Fibroblast of peridontal ligament (primary cell): ENCODE measurements around the gene PSMB5.

Source experiments
- DNase-seq: peaks from one replicate; pipeline ENCODE4 v3.0.0-alpha.2; 2010; ENCODE audit errors: extremely low read depth

Gene PSMB5

GRCh38 chr14:23034498-23035302, at the start of gene PSMB5:
PSMB5 (minus strand) TSS chr14:23034900; CDS start chr14:23034881, 19 bp downstream.
- peak; percentile 96 for DNase-seq

GRCh38 chr14:23080474-23080873, 45.8 kb upstream of the PSMB5 start:
- no peak for DNase-seq

- peak; percentile 29 for DNase-seq
Measured at GRCh38 chr14:23079716-23080115, 45.0 kb upstream of the PSMB5 start.

- DNase-seq: peak; percentile 97
Measured at GRCh38 chr14:23078692-23079116, 44.0 kb upstream of the PSMB5 start.

- DNase-seq: peak; percentile 36
Measured at GRCh38 chr14:23077962-23078361, 43.3 kb upstream of the PSMB5 start.

- peak; percentile 64 for DNase-seq
Measured at GRCh38 chr14:23076785-23077408, 42.2 kb upstream of the PSMB5 start.

GRCh38 chr14:23074906-23075305, 40.2 kb upstream of the PSMB5 start:
- DNase-seq: no peak

GRCh38 chr14:23071921-23072539, 37.3 kb upstream of the PSMB5 start:
- no peak for DNase-seq

- DNase-seq: peak; percentile 92
Measured at GRCh38 chr14:23071244-23071920, 36.7 kb upstream of the PSMB5 start.

- DNase-seq: peak; percentile 50
Measured at GRCh38 chr14:23070262-23071129, 35.8 kb upstream of the PSMB5 start.

GRCh38 chr14:23069413-23069806, 34.7 kb upstream of the PSMB5 start:
- DNase-seq: no peak

- DNase-seq: peak; percentile 97
Measured at GRCh38 chr14:23068789-23069412, 34.2 kb upstream of the PSMB5 start.

- DNase-seq: no peak
Measured at GRCh38 chr14:23067847-23068788, 33.4 kb upstream of the PSMB5 start.

- no peak for DNase-seq
Measured at GRCh38 chr14:23066855-23067744, 32.4 kb upstream of the PSMB5 start.

GRCh38 chr14:23066368-23066767, 31.7 kb upstream of the PSMB5 start:
- no peak for DNase-seq

GRCh38 chr14:23063601-23064000, 28.9 kb upstream of the PSMB5 start:
- no peak for DNase-seq

GRCh38 chr14:23062002-23062401, 27.3 kb upstream of the PSMB5 start:
- DNase-seq: peak; percentile 88

- no peak for DNase-seq
Measured at GRCh38 chr14:23060536-23061260, 26.0 kb upstream of the PSMB5 start.
